ENCODE results near the gene IRAK2. TPM values are rescaled to one million over a fixed set of nuclear protein-coding genes. Genes with fewer than 3 reads are reported as not detected.

Gene IRAK2
- total RNA-seq, 2 experiments from 2014 or later: 1.4 TPM

- H3K79me2 ChIP-seq (ENCODE audit: insufficient read depth, low read depth, low read length): no peaks in the 10 kb centered on the region
- ChIA-PET POLR2A (interaction anchor here (1.0 to 2.5 kb wide), 2 partner anchors 26 to 60 kb away, joined by 3 to 10 read pairs; no protein-coding TSS in a partner anchor), CTCF (ENCODE audit: unreplicated experiment) (interaction anchor here (0.6 kb wide), 1 partner anchor 25 kb away, joined by 4 read pairs; no protein-coding TSS in a partner anchor)
- H3K4me2 ChIP-seq (ENCODE audit: low read length): peak overlapping the region; percentile 31; the same call in 1 of the 2 replicates
- TF ChIP-seq CTCF (conservative IDR thresholded peaks at IDR 0.05; ENCODE audit: low read length): no peak
- TF ChIP-seq EZH2phosphoT487 (IDR thresholded peaks at IDR 0.05; ENCODE audit: borderline replicate concordance, low read depth, low read length): no peak
- intact Hi-C loops (cut with micrococcal nuclease; ENCODE audit: unreplicated experiment): no loop called here
- peaks cover 6% of the 10 kb centered on the region for H3K36me3 ChIP-seq (ENCODE audit: insufficient read depth, low read length)
- no peaks in the 10 kb centered on the region for H3K9me2 ChIP-seq (ENCODE audit: insufficient read depth, low read length)
- BruUV-seq (replicated peaks): no TSS peak
- peaks cover 14% of the 10 kb centered on the region; the same call in 1 of the 2 replicates for H3K9me3 ChIP-seq (ENCODE audit: low read length)
- H3K27ac ChIP-seq (ENCODE audit: low read depth, low read length, poor library complexity, severe bottlenecking): no peak overlapping the region
- H2AFZ ChIP-seq (ENCODE audit: low read length): no peak overlapping the region
- DNase-seq (ENCODE audit: low spot score): no peak
- H3K4me1 ChIP-seq (ENCODE audit: insufficient read depth, low read length, poor library complexity, severe bottlenecking): peaks cover 27% of the 10 kb centered on the region
- no peaks in the 10 kb centered on the region for H4K20me1 ChIP-seq (ENCODE audit: insufficient read depth, low read length)
- no peak overlapping the region for H3K4me3 ChIP-seq (ENCODE audit: low read depth, low read length, poor library complexity, severe bottlenecking)
Observed at GRCh38 chr3:10166213-10166604, 1.5 kb downstream of the IRAK2 start.

- Histone ChIP-seq H4K20me1 (ENCODE audit: insufficient read depth, low read length) (no peaks in the 10 kb centered on the region), H3K4me3 (ENCODE audit: low read depth, low read length, poor library complexity, severe bottlenecking) (no peak overlapping the region), H2AFZ (ENCODE audit: low read length) (no peak overlapping the region), H3K27ac (ENCODE audit: low read depth, low read length, poor library complexity, severe bottlenecking) (no peak overlapping the region), H3K9me2 (ENCODE audit: insufficient read depth, low read length) (no peaks in the 10 kb centered on the region), H3K4me2 (ENCODE audit: low read length) (no peak overlapping the region), H3K4me1 (ENCODE audit: insufficient read depth, low read length, poor library complexity, severe bottlenecking) (peaks cover 52% of the 10 kb centered on the region), H3K79me2 (ENCODE audit: insufficient read depth, low read depth, low read length) (no peaks in the 10 kb centered on the region), H3K9me3 (ENCODE audit: low read length) (peaks cover 14% of the 10 kb centered on the region; the same call in 1 of the 2 replicates), H3K36me3 (ENCODE audit: insufficient read depth, low read length) (peaks cover 6% of the 10 kb centered on the region)
- DNase-seq (ENCODE audit: low spot score): no peak
- CTCF ChIA-PET (ENCODE audit: unreplicated experiment): no interaction called here
- POLR2A ChIA-PET: no interaction called here
- no TSS peak for BruUV-seq (replicated peaks)
- intact Hi-C loops (cut with micrococcal nuclease; ENCODE audit: unreplicated experiment): no loop called here
- no peak for TF ChIP-seq EZH2phosphoT487 (IDR thresholded peaks at IDR 0.05; ENCODE audit: borderline replicate concordance, low read depth, low read length)
- peak; percentile 68 for TF ChIP-seq CTCF (conservative IDR thresholded peaks at IDR 0.05; ENCODE audit: low read length)
Observed at GRCh38 chr3:10169000-10169496, 4.3 kb downstream of the IRAK2 start.

- H3K79me2 ChIP-seq (ENCODE audit: insufficient read depth, low read depth, low read length): no peaks in the 10 kb centered on the region
- peak overlapping the region; percentile 51 for H3K4me2 ChIP-seq (ENCODE audit: low read length)
- TF ChIP-seq CTCF (conservative IDR thresholded peaks at IDR 0.05; ENCODE audit: low read length): no peak
- no peak for TF ChIP-seq EZH2phosphoT487 (IDR thresholded peaks at IDR 0.05; ENCODE audit: borderline replicate concordance, low read depth, low read length)
- intact Hi-C loops (cut with micrococcal nuclease; ENCODE audit: unreplicated experiment): loop anchor here (1.0 kb wide), 1 partner anchor 54 kb away; no protein-coding TSS in a partner anchor
- peaks cover 14% of the 10 kb centered on the region; the same call in 1 of the 2 replicates for H3K9me3 ChIP-seq (ENCODE audit: low read length)
- no TSS peak for BruUV-seq (replicated peaks)
- H2AFZ ChIP-seq (ENCODE audit: low read length): peak overlapping the region; percentile 81
- H4K20me1 ChIP-seq (ENCODE audit: insufficient read depth, low read length): no peaks in the 10 kb centered on the region
- peak overlapping the region; percentile 17 for H3K4me3 ChIP-seq (ENCODE audit: low read depth, low read length, poor library complexity, severe bottlenecking)
- peaks cover 6% of the 10 kb centered on the region for H3K36me3 ChIP-seq (ENCODE audit: insufficient read depth, low read length)
- peak overlapping the region; percentile 68 for H3K27ac ChIP-seq (ENCODE audit: low read depth, low read length, poor library complexity, severe bottlenecking)
- DNase-seq (ENCODE audit: low spot score): peak; percentile 90
- POLR2A ChIA-PET: interaction anchor here (0.7 to 1.4 kb wide), 5 partner anchors 9 to 39 kb away, joined by 3 to 6 read pairs (median 3); no protein-coding TSS in a partner anchor
- H3K9me2 ChIP-seq (ENCODE audit: insufficient read depth, low read length): no peaks in the 10 kb centered on the region
- peaks cover 48% of the 10 kb centered on the region for H3K4me1 ChIP-seq (ENCODE audit: insufficient read depth, low read length, poor library complexity, severe bottlenecking)
- CTCF ChIA-PET (ENCODE audit: unreplicated experiment): no interaction called here
Observed at GRCh38 chr3:10170915-10171478, 6.3 kb downstream of the IRAK2 start.

Measured in OCI-LY7 (cell line).